ENCODE measurements around the gene ZNF784.

Gene ZNF784

DNA sequence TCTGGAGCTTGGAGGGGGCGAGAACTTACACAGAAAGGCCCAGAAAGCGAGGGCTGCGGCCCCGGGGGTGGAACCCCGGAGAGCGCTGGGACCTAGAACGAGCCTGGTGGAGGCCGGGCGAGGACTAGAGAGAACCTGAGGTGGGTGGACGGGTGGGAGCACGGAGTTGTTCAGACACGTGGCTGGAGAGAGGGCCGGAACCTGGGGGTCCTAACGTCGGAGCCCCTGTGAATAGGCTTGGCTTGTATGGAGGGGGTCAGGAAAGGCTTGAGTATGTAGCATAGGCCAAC is 19.5 kb upstream of the ZNF784 start:
- TF ChIP-seq GATA3 (IDR thresholded peaks at IDR 0.05; ENCODE audit: low read depth, low read length): no peak
- no peak for TF ChIP-seq GATA2 (IDR thresholded peaks at IDR 0.05; ENCODE audit: low read depth, low read length)

DNA sequence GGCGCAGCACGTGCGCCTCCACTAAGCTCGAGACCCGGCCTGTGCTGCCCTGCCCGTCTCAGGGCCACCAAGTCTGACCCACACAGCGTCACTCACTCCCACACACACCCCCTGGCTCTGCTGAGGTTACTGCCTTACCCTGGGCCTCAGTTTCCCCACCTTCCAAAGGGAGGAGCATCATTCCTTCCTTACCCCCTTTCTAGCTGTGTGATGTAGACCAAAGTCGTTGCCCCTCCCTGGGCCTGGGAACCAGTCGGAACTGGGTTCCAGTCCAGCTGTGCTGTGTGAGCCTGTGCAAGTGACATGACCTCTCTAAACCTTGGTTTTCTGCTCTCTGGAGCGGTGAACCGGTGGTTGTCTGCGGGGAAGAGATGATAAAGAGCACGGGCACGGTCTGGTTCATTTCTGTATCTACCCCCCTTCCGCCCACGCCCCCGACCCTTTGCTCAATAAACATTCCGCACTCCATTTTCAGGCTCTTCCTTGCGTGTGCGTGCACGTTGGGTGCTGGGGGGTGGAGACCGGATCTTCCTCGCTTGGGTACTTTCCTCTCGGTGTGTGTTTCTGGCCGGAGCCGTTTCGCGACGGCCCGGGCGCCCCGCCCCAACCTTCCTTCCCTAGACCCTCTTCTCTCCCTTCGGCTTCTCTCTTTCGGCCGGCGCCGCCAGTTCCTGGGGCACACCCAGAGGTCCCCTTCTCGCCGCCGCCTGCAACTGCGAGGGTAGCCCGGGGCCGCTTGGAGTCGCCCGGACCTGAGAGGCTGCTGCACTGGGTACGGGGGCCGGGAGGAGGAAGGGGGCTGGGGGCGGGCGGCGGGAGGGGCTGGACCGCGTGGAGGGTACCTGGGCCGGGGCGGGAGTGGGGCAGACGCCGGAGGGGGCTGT is 18.9 kb upstream of the ZNF784 start, which contains the start of gene ZNF581:
Gene ZNF581, plus strand, starts transcription at position 647 of the 884 bp plus-strand sequence. CDS start 923 bp downstream, outside the sequence.
- TF ChIP-seq GATA3 (IDR thresholded peaks at IDR 0.05; ENCODE audit: low read depth, low read length) (no peak), GATA2 (IDR thresholded peaks at IDR 0.05; ENCODE audit: low read depth, low read length) (no peak)

DNA sequence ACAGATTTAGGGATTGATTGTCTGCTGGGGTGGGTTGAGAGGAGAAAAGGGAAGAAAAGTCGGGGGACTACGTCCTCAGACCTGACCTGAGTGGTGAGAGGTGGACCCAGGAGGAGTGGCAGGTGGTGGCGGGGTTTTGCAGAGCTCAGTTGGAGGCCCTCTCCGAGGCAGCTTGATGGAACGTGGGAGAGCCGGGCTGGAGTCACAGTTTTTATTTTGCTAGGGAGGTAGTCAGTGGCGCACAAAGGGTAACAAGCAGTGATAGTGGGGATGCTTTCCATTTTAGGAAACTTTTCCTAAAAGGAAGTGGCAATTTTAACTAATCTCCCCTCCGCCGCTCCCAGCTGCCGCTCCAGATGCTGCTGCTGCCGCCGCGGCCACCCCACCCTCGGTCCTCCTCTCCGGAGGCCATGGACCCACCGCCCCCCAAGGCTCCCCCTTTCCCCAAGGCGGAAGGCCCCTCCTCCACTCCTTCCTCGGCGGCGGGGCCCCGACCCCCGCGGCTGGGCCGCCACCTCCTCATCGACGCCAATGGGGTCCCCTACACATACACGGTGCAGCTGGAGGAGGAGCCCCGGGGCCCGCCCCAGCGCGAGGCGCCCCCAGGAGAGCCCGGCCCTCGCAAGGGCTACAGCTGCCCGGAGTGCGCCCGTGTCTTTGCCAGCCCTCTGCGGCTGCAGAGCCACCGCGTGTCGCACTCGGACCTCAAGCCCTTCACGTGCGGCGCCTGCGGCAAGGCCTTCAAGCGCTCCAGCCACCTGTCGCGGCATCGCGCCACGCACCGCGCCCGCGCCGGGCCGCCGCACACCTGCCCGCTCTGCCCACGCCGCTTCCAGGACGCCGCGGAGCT is 18.0 kb upstream of the ZNF784 start:
- no peak for TF ChIP-seq GATA3 (IDR thresholded peaks at IDR 0.05; ENCODE audit: low read depth, low read length)
- TF ChIP-seq GATA2 (IDR thresholded peaks at IDR 0.05; ENCODE audit: low read depth, low read length): no peak

DNA sequence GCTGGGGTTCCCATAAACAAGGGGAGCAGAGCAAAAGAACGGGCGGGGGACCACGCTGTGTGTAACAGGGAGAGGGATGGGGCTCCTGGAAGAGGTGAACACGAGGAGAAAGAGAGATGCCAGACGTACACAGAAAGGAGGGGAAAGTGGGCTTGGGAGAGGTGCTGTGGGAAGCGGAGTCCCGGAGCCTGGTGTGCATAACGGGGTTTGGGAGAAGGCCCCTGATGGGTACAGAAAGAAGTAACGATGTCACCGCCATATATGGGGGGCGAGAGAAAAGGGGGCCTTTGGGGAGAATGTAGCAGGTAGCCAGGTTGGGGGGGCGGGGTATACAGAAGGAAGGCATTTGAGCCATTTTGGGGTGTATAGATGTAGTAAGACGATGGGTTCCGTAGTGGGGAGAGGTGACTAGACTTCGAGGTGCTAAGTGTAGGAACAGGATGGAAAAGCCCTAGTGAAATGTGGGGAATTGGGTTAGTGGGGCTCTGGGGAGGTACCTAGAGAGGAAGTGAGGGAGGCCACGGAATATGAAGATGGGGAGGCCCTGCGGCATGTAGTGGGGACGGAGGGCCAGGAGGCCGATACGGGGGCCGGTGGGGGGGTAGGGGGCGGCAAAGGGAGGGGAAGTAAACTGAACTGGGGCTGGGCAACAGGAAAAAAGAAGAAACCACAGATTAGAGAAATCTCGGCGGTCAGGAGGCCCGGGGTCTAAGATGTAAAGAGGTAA is 17.2 kb upstream of the ZNF784 start:
- TF ChIP-seq GATA3 (IDR thresholded peaks at IDR 0.05; ENCODE audit: low read depth, low read length) (no peak), GATA2 (IDR thresholded peaks at IDR 0.05; ENCODE audit: low read depth, low read length) (no peak)

DNA sequence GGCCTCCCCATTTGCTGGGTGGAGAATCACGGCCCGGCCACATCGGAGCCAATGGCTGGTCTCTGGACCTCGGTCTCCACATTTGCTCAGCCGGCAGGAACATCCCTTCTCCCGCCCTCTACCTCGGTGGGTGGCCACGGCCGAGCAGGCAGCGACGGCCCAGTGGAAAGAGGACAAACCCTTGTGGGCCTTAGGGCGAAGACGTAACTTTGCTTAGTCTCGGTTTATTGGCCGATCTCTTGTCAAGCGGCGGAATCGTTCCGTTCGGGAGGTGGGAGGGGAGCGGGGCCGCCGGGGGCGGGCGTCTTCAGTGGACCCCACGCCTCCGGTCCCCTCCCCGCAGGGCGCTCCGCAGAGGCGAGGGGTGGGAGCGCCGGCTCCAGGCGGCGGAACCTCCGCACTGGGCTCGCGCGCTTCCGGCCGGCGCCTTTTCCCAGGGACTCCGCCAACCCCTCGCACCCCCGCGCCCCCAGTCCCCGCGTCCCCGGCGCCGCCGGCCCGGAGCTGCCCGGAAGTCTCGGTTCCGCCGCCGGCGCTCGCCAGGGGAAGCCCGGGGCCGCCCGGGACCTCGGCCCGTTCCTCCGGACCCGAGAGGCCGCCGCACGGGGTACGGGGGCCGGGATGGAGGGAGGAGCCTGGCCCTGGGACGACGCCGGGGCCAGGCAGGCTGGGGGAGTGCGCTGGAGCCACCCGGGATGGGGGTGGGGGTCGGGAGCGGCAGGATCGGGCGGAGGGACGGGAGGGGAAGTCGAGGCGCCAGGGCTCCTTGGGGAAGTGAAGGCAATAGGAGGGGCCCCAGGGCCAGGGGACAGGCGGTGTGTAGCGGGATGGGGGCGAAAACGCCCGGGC is 16.4 kb upstream of the ZNF784 start, which contains the start of gene ZNF580:
Gene ZNF580, plus strand, starts transcription at position 426 of the 849 bp plus-strand sequence. CDS start 1,507 bp downstream, outside the sequence.
- TF ChIP-seq GATA3 (IDR thresholded peaks at IDR 0.05; ENCODE audit: low read depth, low read length) (no peak), GATA2 (IDR thresholded peaks at IDR 0.05; ENCODE audit: low read depth, low read length) (no peak)

DNA sequence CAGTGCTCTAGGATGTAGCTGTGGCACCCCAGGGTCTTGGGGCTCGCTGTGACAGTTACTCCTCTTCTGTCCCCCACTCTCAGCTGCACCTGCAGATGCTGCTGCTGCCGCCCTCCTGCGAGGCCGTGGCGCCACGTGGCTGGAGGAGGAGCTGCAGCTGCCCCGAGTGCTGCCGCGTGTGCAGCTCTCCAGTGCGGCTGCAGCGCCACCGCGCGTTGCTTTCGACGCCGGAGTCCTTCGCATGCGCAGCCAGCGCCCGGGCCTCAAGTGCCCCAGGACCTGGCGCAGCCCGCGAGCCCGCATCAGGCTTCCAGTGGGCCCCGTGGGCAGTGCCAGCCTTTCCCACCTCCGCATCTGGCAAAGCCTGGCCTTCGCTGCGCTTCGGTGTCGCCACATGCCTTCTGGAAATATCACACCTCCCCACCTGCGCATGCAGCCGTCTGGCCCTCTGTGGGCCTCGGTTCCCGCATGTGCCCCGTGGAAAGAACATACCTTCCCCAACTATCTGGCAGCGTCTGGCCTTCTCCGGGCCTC is 15.7 kb upstream of the ZNF784 start:
- TF ChIP-seq GATA3 (IDR thresholded peaks at IDR 0.05; ENCODE audit: low read depth, low read length): no peak

DNA sequence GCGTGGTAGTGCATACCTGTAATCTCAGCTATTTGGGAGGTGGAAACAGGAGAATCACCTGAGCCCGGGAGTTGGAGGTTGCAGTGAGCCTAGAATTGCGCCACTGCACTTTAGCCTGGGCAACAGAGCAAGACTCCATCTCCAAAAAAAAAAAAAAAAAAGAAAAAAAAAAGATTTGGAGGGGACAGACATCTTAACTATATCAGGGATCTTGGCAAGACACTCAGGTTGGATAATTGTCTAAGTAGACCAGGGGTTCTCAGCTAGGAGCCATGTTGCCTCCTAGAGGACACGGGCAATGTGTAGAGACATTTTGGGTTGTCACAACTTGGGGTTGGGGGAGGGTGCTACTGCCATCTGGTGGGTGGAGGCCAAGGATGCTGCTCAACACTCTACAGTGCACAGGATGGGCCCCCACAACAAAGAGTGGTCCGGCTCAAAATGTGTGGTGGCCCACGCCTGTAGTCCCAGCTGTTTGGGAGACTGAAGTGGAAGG is 14.5 kb upstream of the ZNF784 start:
- no peak for TF ChIP-seq GATA3 (IDR thresholded peaks at IDR 0.05; ENCODE audit: low read depth, low read length)
- no peak for TF ChIP-seq GATA2 (IDR thresholded peaks at IDR 0.05; ENCODE audit: low read depth, low read length)

DNA sequence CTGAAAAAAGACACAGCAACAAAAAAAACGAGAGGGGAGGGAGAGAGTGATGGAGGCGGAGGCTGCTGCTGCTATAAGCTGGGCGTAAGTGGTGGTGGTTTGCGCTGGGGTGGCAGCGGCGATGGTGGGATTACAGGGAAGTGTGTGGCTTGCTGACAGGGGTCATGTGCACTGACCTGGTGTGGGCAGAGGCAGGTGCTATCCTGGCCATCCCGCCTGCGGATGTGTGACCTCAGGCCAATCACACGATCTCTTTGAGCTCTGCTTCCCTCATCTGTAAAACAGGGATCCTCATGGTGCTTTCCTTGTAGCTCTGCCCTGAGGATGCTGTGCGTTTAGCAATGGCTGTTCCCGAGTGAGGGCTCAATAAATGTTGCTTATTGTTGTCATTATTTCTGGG is 13.2 kb upstream of the ZNF784 start:
- no peak for TF ChIP-seq GATA3 (IDR thresholded peaks at IDR 0.05; ENCODE audit: low read depth, low read length)
- TF ChIP-seq GATA2 (IDR thresholded peaks at IDR 0.05; ENCODE audit: low read depth, low read length): no peak

DNA sequence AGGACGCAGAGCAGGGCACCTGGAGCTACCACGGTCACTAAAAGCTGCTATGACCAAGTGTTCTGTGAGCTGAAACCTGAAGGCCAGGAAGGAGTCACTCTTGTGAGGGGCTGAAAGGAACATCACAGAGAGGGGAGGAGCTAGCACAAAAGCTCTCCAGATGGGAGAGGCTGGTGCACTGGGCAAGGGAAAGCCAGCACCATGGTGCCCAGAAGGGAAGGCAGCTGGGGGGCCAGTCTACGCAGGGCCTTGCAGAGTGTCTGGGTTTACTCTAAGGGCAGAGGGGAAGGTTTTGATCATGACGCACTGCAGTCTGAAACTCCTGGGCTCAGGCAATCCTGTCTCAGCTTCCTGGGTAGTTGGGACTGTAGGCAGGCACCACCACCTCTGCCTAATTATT is 12.4 kb upstream of the ZNF784 start:
- TF ChIP-seq GATA3 (IDR thresholded peaks at IDR 0.05; ENCODE audit: low read depth, low read length) (no peak), GATA2 (IDR thresholded peaks at IDR 0.05; ENCODE audit: low read depth, low read length) (no peak)

DNA sequence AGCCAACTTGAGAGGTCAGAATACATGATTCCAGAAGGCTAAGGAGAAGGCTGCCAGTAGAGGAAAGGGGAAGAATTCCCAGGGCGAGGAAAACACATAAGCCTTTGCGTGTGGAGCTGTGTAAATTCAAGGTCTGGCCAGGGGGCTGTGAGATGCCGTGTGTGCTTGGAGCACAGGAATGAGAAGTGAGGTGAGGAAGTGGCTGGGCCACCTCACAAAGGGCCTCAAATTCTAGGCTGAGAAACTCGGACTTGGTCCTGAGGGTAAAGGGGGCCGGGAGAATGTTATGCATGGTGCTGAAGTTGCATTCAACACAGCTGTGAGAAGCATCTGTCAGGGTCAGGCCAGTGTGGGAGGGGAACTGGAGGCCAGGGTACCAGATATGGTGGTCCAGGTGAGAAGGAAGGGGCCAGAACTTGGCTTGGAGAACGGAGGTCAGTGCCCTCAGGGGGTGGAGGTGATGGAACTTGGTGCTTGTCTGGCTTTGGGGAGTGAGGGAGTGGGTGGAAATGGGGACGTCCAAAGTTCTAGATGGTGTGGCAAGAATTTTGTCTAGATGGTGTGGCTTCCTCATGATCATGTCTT is 11.6 kb upstream of the ZNF784 start:
- no peak for TF ChIP-seq GATA3 (IDR thresholded peaks at IDR 0.05; ENCODE audit: low read depth, low read length)
- no peak for TF ChIP-seq GATA2 (IDR thresholded peaks at IDR 0.05; ENCODE audit: low read depth, low read length)

DNA sequence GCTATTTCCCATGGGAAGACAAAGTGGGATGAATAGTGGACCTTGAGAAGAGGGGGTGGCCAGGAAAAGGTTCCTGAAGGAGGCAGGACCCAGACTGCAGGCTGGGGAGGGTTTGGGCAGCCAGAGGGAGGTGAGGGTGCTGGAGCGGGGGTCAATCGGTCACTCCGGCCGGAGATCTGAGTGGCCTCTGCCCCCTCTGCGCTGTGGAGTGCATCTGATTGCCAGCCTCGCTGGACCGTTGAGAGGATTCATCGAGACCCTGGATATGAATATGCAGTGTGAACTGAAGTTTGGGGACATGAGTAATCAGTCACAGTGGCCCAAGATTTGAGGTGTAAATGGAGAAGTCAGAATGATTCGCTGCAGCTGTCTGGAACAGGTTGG is 11.0 kb upstream of the ZNF784 start:
- TF ChIP-seq GATA3 (IDR thresholded peaks at IDR 0.05; ENCODE audit: low read depth, low read length) (no peak), GATA2 (IDR thresholded peaks at IDR 0.05; ENCODE audit: low read depth, low read length) (no peak)

DNA sequence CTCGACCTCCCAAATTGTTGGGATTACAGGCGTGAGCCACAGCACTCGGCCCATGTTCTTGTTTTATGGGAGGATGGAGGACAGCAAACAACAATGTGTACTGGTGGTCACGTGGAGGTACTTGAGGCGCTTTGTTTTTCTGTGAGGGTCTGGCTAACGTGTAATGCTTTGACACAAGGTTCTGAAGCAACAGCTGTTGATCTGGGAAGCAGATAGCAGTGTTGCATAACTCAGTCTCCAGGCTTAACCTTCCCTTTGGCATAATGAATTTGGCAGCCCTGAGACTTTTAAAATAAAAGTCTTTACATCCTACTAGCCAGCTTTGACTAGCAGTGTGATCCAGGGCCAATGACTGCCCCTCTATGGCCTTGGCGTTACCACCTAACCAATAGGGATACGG is 9.5 kb upstream of the ZNF784 start:
- TF ChIP-seq GATA3 (IDR thresholded peaks at IDR 0.05; ENCODE audit: low read depth, low read length): no peak
- no peak; the same call in 1 of the 2 replicates for TF ChIP-seq GATA2 (IDR thresholded peaks at IDR 0.05; ENCODE audit: low read depth, low read length)

DNA sequence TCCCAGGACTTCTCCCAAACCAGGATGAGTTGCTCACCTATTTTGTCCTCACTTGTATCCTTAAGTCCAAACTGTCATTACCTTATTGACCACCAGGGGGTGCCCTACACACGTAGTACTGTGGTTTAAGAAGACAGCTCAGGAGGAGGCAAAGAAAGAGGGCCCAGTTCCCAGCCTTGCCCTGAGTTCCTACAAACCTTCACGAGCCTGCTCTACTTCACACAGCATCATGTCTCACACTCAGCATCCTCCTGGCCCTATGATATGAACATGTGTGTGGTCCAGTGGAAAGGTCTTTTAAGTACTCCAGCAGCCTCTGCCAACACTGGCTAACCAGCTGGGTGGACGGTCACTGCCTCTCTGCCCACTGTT is 8.1 kb upstream of the ZNF784 start:
- no peak for TF ChIP-seq GATA3 (IDR thresholded peaks at IDR 0.05; ENCODE audit: low read depth, low read length)

All from SH-SY5Y (cell line).